ENCODE data around the gene ZNF497.
A peak's percentile ranks its signal among the peaks of the same experiment; 100 is the strongest.
"Not testable (repeated sequence)": the region's sequence is repeated elsewhere in the genome, so short reads cannot be mapped to it uniquely, and the experiment has no call there.

The ZNF497 gene

DNA sequence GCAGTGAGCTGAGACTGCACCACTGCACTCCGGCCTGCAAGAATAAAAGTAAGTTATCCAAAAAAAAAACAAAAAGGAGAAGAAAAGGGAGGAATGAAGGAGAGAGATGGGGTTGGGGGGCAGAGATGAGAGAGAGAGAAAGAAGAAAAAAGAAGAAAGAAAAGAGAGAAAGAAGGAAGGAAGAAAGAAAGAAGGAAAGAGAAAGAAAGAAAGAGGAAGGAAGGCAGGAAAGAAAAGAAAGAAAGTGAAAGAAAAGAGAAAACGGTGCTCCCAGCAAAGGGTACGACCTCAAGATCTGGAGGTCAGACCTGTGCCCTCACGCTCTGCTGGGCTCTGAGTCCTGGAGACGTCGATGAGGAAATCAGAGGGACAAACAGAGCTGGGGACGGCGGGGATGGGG, 13.0 kb downstream of the ZNF497 start:
- no peak for DNase-seq

DNA sequence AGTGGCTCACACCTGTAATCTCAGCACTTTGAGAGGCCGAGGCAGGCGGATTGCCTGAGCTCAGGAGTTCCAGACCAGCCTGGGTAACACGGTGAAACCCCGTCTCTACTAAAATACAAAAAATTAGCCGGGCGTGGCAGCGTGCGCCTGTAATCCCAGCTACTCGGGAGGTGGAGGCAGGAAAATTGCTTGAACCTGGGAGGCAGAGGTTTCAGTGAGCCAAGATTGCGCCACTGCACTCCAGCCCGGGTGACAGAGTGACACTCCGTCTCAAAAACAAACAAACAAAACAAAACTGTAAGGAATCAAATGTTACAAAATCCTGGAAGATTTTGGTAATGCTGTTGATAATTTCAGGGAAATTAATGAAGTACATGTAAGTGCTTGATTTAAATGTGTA, 14.5 kb downstream of the ZNF497 start:
- not testable (repeated sequence) for DNase-seq

DNA sequence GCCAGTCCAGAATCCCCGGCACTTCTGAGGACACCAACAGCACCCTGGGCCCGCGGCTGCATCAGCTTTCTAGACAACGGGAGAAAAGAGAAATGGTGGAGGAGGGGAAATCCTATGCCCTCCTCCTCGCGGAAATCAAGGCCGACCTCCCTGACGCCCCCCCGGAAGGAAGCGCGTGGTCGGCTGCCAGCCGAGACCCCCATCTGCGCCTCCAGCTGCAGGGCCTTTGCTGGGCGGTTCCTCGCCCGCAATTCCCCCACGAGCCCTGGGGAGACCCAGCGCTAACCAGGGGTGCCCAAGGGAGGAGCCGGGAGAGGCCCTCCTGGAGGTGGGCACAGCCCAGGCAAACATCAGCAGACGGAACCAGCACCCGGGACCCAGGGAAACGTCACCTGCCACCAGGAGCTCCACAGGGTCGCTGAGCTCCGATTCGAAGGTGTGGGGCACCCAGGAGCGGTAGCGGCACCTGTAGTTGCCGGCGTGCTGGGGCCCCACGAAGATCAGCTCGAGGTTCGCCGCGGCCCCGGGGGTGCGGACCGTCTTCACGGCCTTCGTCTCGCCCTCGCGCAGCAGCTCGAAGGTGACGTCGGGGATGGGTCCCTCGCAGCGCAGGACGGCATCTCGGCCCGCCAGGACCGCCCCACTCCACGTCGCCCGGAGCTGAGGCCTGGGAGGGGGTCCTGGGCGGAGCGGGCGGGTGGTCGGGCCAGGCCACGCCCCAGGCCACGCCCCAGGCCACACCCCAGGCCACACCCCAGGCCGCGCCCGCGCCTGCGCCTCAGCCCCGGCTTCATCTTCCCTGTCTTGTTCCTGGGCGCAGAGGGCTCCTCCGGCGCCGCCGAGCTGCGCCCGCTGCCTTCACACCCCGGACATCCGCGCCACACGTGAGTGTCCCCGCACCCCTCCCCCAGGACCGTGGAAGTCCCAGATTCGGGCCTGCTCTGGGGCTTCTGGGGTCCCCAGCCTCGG, 15.3 kb downstream of the ZNF497 start:
- DNase-seq: peak; percentile 61

DNA sequence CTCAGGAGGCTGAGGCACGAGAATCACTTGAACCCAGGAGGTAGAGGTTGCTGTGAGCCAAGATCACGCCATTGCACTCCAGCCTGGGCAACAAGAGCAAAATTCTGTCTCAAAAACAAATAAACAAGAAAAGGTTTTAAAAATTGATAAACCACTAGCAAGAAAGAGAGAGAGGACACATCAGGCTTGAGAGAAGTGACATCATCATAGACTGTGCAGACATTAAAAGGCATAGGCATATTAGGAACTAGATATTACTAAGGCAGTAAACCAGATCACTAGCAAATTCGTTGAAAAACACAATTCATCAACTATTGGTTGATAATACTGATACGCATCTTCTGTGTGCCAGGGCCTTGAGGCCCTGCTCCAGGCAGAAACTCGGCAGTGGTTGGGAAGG, 17.0 kb downstream of the ZNF497 start:
- no peak for DNase-seq

DNA sequence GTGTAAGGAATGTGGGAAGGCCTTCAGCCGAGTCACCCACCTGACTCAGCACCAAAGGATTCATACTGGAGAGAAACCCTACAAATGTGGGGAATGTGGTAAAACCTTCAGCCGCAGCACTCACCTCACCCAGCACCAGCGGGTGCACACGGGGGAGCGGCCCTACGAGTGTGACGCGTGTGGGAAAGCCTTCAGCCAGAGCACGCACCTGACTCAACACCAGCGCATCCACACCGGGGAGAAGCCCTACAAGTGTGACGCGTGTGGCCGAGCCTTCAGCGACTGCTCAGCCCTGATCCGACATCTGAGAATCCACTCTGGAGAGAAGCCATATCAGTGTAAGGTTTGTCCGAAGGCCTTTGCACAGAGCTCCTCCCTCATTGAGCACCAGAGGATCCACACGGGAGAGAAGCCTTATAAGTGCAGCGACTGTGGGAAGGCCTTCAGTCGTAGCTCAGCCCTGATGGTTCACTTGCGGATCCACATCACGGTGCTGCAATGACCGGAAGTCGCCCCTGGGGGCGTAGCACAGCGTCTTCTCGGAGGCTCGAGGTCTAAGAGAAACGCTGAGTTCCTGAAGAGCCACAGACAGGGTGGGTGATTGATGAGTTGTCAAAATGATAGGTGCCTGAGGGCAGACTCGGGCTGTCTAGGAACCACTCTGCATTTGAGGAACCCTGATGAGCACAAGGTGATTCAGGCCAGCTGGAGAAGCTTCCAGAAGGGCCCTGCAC, 23.6 kb downstream of the ZNF497 start:
- DNase-seq: no peak

DNA sequence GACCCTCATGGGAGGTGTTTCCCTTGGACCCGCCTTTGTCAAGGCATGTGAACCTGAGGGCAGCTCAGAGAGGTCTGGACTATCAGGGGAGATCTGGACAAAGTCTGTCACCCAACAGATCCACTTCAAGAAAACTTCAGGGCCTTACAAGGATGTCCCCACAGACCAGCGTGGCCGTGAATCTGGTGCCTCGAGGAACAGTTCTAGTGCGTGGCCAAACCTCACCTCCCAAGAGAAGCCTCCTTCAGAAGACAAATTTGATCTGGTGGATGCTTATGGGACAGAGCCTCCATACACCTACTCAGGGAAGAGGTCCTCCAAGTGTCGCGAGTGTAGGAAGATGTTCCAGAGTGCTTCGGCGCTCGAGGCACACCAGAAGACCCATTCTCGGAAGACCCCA, 24.2 kb downstream of the ZNF497 start:
- DNase-seq: no peak

DNA sequence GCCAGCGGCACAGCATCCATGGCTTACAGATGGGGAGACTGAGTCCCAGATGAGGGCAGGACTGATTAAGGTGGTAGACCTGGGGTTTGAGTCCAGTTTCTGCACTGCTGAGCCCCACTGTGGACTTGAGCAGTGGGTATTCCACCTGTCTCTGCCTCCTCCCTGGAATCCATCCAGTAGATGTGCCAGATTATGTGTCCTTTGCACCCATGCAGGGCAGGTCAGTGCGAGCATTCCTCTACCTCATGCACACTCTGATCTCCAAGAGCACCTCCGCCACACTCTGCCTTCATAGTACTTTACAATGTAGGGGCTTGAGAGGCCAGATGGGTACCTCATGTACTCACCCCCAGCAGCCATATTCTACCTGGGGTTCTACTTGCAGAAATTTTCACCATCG, 25.7 kb downstream of the ZNF497 start:
- DNase-seq: no peak

DNA sequence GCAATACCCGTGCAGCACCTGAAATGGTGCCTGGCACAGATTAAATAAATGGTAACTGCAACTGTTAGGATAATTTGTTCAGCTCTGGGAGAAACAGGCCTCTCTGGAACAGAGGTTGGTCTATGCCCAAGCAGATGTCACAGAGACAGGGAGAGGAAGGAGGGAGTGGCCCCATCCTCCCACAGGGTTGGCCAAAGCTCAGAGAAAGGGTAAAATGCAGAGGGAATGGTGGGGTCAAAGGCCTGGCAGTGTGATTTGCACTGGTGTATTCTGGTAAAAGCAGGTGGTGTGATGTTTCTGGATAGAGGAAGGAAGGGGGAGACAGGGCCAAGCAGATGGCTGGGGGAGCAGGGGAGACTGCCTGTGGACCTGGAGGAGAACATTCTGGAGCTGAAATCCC, 26.3 kb downstream of the ZNF497 start:
- no peak for DNase-seq

DNA sequence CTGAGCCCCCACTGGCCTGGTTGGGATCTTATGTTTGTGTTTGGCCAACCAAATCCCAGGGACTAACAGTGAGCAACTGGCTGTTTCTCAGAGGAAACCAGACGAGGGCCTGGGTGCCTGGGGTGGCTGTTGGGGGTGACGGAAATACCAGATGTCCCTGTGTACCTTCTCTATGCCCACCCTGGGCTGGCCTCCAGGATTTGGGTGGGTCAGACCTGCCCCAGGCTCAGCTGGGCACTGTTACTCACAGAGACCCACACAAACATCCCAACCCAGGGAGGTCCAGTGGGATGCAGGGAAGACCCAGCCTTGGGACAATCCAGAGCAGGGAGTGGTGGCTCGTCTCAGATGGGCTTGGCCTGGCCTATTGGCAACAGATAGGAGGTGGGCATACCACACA, 26.9 kb downstream of the ZNF497 start:
- no peak for DNase-seq

DNA sequence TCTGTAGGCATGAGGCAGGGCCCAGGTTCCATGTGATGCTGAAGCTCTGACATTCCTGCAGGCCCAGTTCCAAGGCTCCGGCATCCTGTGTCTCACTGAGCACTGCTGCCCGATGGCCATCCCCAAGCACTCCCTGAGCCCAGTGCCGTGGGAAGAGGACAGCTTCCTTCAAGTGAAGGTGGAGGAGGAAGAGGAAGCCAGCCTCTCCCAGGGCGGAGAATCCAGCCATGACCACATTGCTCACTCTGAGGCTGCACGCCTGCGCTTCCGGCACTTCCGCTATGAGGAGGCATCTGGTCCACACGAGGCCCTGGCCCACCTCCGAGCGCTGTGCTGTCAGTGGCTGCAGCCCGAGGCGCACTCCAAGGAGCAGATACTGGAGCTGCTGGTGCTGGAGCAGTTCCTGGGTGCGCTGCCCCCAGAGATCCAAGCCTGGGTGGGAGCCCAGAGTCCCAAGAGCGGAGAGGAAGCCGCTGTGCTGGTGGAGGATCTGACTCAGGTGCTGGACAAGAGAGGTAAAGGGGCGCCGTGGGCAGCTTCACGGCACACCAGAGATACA, 27.8 kb downstream of the ZNF497 start:
- DNase-seq: no peak

DNA sequence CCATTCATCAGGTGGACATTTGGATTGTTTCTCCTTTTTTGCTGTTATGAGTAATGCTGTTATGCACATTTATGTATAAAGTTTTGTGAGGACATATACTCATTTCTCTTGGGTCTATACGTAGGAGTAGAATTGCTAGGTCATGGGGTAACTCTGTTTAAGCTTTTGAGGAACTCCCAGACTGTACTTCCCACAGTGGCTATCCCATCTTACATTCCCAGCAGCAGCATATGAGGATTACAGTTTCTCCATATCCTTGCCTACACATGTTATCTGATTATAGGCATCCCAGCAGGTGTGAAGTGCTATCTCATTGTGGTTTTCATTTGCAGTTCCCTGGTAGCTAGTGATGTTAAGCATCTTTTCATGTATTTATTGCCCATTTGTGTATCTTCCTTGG, 29.9 kb downstream of the ZNF497 start:
- DNase-seq: no peak

DNA sequence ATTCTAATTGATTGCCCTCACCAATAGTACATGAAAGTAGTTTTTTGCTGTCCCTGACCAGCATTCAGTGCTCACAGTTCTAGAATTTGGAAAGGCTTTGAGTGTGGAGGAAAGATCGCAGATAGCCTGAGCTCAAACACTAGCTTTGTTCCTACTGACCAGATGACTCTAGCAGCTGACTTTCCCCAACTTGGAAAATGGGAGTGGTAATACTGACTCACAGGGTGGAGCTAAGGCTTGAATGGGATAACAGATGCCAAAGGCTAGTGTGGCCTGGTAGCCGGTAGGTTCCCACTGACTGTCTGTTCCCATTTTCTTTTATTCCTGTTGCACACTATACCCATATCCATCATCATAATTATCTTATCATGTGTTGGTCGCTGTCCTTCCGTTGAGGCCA, 32.1 kb downstream of the ZNF497 start:
- DNase-seq: no peak

DNA sequence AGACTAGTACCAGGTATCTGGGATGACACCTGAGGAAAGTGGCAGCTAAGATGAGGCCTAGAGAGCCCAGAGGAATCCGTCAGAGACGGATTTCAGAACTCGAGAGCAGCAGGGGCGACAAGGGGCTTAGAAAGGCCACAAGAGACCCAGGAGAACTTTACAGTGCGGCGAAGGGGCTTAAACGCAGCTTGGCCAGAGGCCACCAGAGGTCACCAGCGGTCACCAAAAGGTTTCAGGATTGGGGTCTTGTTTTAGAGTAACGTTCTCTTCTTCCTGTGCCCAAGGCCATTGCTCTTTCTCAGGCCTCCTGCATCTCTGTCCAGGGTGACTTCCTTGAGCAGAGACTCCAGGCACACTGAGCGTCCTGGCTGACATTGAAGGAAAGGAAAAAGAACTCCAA, 33.6 kb downstream of the ZNF497 start:
- DNase-seq: no peak

DNA sequence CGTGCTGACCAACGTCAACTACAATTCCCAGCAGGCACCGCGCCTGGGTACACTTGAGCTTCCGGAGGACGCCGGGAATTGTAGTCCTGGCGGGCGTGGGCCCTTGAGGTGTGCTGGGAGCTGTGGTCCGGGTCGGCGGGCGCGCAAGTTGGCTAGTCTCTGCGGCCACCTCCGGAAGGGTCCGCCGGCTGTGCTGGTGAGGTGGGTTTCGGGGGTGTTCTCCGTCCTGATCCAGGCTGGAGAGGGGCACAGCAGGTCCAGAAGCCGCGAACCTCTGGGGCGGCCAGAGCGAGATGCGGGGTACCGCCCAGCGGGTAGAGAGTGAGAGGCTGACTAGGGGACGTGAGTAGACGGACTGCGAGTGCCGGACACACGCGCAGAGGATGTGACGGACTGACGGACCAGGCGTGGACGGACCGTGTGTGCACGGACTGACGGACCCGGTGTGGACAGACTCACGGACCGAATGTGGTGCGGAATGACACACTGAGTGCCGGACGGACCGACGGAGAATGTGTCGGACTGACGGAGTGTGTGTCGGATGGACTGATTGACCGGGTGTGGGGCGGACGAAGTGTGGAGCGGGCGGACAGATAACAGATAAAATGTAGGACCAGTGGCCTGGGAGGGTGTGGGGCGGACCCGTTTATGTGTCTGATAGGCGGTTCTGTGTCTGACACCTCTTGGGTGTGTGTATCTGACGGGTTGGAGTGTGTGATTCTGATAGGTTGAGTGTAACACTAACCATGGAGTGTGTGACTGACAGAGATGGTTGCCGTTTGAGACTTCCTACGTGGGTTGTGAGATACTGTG, 35.4 kb downstream of the ZNF497 start, which contains the start of gene ZSCAN22:
Gene ZSCAN22 (plus strand): TSS at position 81 of the 813 bp plus-strand sequence. CDS start 7,809 bp downstream, outside the sequence.
- peak; percentile 98 for DNase-seq

DNA sequence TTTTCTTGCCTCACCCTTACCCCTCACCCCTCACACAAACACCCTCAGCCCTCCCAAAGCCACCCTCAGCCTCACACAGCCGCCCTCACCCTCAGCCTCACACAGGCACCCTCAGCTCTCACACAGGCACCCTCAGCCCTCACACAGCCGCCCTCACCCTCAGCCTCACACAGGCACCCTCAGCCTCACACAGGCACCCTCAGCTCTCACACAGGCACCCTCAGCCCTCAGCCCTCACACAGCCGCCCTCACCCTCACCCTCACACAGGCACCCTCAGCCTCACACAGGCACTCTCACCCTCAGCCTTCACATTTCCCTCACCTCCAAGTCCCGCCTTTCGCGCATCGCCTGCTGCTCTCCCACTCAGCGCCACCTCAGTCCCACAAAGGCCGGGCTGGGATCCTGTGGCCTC, 36.0 kb downstream of the ZNF497 start:
- DNase-seq: no peak

DNA sequence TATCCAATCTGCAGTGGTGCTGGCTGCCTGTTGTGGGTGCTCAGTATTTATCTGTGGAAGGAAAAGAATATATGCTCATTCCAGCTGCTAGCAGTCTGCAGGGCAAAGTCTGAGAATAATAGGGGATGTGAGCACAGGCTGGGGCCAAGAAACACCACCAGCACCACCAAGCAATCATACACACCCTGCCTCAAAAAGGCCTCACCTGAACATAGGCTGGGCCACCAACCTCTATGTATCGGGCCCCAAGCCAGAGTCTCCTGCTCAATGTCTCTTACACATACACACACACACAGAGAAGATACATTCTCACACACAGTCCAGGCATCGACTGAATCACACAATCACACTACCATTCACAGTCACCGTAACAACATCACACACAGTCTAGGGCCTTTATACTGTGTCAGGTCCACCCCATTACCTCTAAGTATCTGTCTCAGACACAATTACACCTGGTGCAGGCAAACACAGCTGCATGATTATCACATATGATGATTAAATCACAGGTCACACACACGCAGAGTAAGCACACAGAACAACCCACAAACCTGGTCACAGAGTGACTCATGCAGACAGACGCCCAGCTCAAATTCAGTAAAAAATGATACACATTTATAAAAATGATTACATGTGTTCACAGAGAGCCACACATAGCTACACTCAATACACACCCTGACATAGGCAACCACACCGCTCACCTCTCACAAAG, 37.1 kb downstream of the ZNF497 start:
- DNase-seq: no peak

DNA sequence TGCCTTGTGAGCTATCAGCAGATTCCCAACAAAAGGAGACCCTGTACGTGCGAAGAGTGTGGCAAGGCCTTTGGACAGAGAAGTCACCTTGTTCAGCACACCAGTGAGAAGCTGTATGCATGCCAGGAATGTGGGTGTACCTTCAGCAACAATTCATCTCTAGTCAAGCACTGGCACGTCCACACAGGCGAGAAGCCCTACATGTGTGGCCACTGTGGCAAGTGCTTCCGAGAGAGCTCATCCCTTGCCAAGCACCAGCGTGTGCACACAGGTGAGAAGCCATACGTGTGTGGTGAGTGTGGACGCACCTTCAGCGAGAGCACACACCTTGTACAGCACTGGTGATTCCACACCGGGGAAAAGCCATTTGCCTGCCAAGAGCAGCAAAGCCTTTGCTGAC, 43.3 kb downstream of the ZNF497 start:
- DNase-seq: no peak

DNA sequence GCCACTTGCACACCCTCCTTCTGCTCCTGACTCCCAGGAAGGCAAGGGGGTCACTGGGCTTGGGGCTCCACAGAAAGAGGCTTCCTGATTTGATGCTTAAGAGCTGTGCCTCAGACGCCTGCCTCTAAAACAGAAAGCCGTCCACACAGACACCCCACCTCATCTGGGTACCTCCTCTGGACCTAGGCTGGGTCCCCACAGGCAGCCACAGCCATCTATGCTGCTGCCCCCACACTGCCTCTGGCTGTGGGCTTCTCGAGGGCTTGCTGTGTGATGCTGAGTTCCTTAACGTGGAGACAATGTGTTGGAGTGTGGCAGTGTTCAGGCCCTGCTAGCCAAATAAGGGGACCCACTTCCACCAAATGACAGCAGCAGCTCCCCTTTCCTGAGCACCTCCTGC, 44.3 kb downstream of the ZNF497 start:
- DNase-seq: no peak

DNA sequence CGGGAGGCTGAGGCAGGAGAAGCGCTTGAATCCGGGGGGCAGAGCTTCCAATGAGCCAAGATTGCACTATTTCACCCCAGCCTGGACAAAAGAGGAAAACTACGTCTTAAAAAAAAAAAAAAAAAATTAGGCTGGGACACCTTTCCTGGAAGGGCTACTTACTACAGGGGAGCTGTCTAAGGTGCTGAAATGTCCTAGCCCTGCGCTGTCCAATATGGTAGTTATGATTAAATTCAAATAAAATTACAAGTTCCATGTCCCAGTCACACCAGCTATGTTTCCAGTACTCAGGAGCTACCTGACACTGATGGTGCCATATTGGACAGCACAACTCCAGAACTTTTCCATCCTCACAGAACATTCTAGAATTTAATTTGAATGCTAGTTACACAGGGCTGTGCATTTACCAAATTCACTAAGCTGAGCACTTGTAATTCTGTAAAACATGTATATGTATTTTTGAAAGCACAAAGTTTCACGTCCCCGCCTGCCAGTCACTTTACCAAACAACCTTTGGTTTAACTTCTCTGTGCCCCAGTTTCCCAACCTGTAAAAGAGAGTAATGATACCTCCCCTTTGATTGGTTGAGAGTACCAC, 45.0 kb downstream of the ZNF497 start:
- DNase-seq: no peak

DNA sequence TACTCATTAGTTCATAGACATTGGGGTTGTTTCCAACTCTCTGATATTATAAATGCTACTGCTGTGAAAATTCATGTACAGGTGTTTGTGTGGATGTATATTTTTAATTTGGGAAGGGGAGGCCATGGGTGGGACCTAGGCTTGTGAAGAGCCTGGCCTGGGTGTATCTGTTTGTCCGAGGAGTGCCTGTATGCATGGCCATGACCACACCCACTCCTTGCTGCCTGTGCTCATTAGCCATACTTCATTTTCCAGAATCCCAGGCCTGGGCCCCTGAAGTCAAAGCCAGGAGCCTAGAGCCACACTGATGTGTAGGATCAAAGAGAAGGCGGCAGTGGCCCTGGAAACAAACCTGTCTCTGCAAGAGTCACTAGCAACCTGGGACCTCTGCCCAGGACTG, 47.0 kb downstream of the ZNF497 start:
- no peak for DNase-seq

DNA sequence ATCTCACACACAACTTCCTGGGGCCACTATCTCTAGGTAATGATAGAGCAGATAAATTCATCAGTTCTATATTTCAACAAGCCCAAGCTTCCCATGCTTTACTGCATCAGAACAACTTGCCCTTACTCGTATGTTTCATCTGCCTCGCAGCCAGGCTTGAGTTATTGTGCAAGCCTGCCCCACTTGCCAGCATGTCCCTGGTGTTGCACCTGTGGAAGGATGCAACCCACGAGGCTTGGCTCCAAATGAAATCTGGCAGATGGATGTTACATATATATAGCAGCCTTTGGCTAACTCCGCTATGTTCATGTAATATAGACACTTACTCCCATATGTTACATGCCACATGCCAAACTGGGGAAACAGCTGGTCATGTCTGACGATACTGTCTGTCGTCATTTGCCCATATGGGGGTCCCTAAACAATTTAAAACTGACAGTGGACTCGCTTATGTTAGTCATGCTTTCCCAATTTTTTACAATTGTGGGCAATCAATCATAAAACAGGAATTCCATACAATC, 51.1 kb downstream of the ZNF497 start:
- no peak for DNase-seq
